GM12891 (cell line): Measurements from ENCODE around the gene HSD17B11.

Source experiments
- POLR2A ChIP-seq: IDR thresholded peaks from 2 replicates; pipeline ENCODE4 v1.6.1; 2011; ENCODE audit warnings: low read depth, low read length, control low read depth
- POLR2AphosphoS5 ChIP-seq: IDR thresholded peaks from 2 replicates; pipeline ENCODE4 v1.6.1; 2011; ENCODE audit warnings: low read depth, low read length, control low read depth
- POU2F2 ChIP-seq: IDR thresholded peaks from 2 replicates; pipeline ENCODE4 v1.6.1; 2011; ENCODE audit warnings: low read depth, mild to moderate bottlenecking, control low read depth, low read length, moderate library complexity
- TAF1 ChIP-seq: IDR thresholded peaks from 2 replicates; pipeline ENCODE4 v1.6.1; 2011; ENCODE audit warnings: low read depth, low read length, control low read depth

DNA sequence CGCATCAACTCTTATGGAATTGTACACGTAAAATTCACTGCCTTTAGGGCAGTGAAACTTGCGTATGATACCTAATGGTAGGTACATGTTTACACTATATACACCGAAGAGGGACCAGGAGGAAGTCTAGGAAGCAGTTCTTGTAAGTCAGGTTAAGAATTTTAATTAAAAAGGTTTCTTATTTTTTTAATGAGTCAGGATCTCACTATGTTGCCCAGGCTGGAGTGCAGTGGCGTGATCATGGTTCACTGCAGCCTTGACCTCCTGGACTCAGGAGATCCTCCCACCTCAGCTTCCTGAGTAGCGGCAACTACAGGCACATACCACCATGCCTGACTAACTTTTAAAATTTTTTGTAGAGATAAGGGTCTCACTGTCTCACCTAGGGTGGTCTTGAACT, 38.0 kb upstream of the HSD17B11 start:
- no peak for TF ChIP-seq POLR2AphosphoS5
- TF ChIP-seq POLR2A, result no peak
- TF ChIP-seq TAF1, result no peak
- TF ChIP-seq POU2F2, result no peak
